Liver (tissue), 9 donors: ENCODE data around the gene SMAD7. TPM values are rescaled to one million over a fixed set of nuclear protein-coding genes. Genes with fewer than 3 reads are reported as not detected.

Source experiments
- DNase-seq: peaks from one replicate; pipeline ENCODE4 v3.0.0-alpha.2; 2017; ENCODE audit warnings: low spot score
- H3K27ac ChIP-seq, 2 donors: one replicate each; pipeline ENCODE4 v1.7.0; 2013; ENCODE audit warnings: inconsistent platforms in 2 of 2, low read length in 2 of 2, control low read depth in 1 of 2, low read depth in 1 of 2, mild to moderate bottlenecking in 1 of 2
- H3K27me3 ChIP-seq, 4 donors: one replicate each; pipeline versions ENCODE4 v1.6.1 to v1.7.0; 2013; ENCODE audit warnings: low read length in 3 of 4, inconsistent platforms in 1 of 4, mild to moderate bottlenecking in 1 of 4, moderate library complexity in 1 of 4; ENCODE audit not compliant: control insufficient read depth in 4 of 4, insufficient read depth in 4 of 4
- H3K36me3 ChIP-seq, 4 donors: one replicate each; pipeline versions ENCODE4 v1.6.1 to v1.7.0; 2013; ENCODE audit warnings: low read length in 3 of 4, mild to moderate bottlenecking in 3 of 4, low read depth in 1 of 4, moderate library complexity in 1 of 4; ENCODE audit not compliant: control insufficient read depth in 4 of 4, insufficient read depth in 3 of 4
- H3K4me1 ChIP-seq, 4 donors: one replicate each; pipeline versions ENCODE4 v1.6.1 to v1.7.0; 2013; ENCODE audit warnings: low read length in 3 of 4, mild to moderate bottlenecking in 3 of 4, moderate library complexity in 1 of 4; ENCODE audit not compliant: control insufficient read depth in 4 of 4, insufficient read depth in 4 of 4
- H3K4me3 ChIP-seq, 3 donors: one replicate each; pipeline versions ENCODE4 v1.6.1 to v1.7.0; 2013; ENCODE audit warnings: low read length in 3 of 3, control low read depth in 1 of 3, low read depth in 1 of 3, mild to moderate bottlenecking in 1 of 3
- H3K9ac ChIP-seq, 2 donors: one replicate each; pipeline ENCODE4 v1.7.0; 2013; ENCODE audit warnings: low read length in 2 of 2, mild to moderate bottlenecking in 2 of 2, moderate library complexity in 2 of 2, control low read depth in 1 of 2, low read depth in 1 of 2
- H3K9me3 ChIP-seq, 4 donors: one replicate each; pipeline versions ENCODE4 v1.6.1 to v1.7.0; 2013; ENCODE audit warnings: low read length in 3 of 4; ENCODE audit not compliant: control insufficient read depth in 4 of 4
- ATF3 ChIP-seq: IDR thresholded peaks from 2 replicates; pipeline ENCODE4 v1.6.1; 2016; ENCODE audit warnings: antibody characterized with exemption
- CTCF ChIP-seq: fragments of 150-350 bp; IDR thresholded peaks from 2 replicates; pipeline ENCODE4 v1.5.1; 2017; ENCODE audit warnings: improper control_type of control experiment, low read depth, low read length; ENCODE audit not compliant: missing input control
- EGR1 ChIP-seq, 2 donors: IDR thresholded peaks; 2 replicates each; pipeline ENCODE4 v1.6.1; 2016 to 2018; ENCODE audit warnings: antibody characterized with exemption in 2 of 2, low read depth in 2 of 2
- FOXA2 ChIP-seq: IDR thresholded peaks from 2 replicates; pipeline ENCODE4 v1.6.1; 2016; ENCODE audit warnings: antibody characterized with exemption
- GABPA ChIP-seq, 2 donors: IDR thresholded peaks in 1 of 2; conservative IDR thresholded peaks in 1 of 2; 2 replicates each; pipeline ENCODE4 v1.6.1; 2016; ENCODE audit warnings: antibody characterized with exemption in 2 of 2, mild to moderate bottlenecking in 1 of 2, moderate library complexity in 1 of 2
- HNF4A ChIP-seq, 2 donors: conservative IDR thresholded peaks; 2 replicates each; pipeline ENCODE4 v1.6.1; 2016; ENCODE audit warnings: antibody characterized with exemption in 2 of 2, mild to moderate bottlenecking in 2 of 2
- HNF4G ChIP-seq: IDR thresholded peaks from 2 replicates; pipeline ENCODE4 v1.6.1; 2016; ENCODE audit warnings: antibody characterized with exemption
- JUND ChIP-seq, 2 donors: IDR thresholded peaks; 2 replicates each; pipeline ENCODE4 v1.6.1; 2016; ENCODE audit warnings: antibody characterized with exemption in 2 of 2
- MAX ChIP-seq: IDR thresholded peaks from 2 replicates; pipeline ENCODE4 v1.6.1; 2016; ENCODE audit warnings: antibody characterized with exemption
- NR2F2 ChIP-seq: IDR thresholded peaks from 2 replicates; pipeline ENCODE4 v1.6.1; 2016; ENCODE audit warnings: antibody characterized with exemption
- RAD21 ChIP-seq, 2 donors: IDR thresholded peaks; 2 replicates each; pipeline ENCODE4 v1.6.1; 2016; ENCODE audit warnings: antibody characterized with exemption in 2 of 2, mild to moderate bottlenecking in 2 of 2
- REST ChIP-seq: IDR thresholded peaks from 2 replicates; pipeline ENCODE4 v1.6.1; 2016; ENCODE audit warnings: antibody characterized with exemption, mild to moderate bottlenecking
- RXRA ChIP-seq, 2 donors: IDR thresholded peaks; 2 replicates each; pipeline ENCODE4 v1.6.1; 2017 to 2018; ENCODE audit warnings: antibody characterized with exemption in 2 of 2, mild to moderate bottlenecking in 1 of 2
- SP1 ChIP-seq: IDR thresholded peaks from 2 replicates; pipeline ENCODE4 v1.6.1; 2018; ENCODE audit warnings: antibody characterized with exemption, mild to moderate bottlenecking
- TAF1 ChIP-seq: conservative IDR thresholded peaks from 2 replicates; pipeline ENCODE4 v1.6.1; 2016; ENCODE audit warnings: antibody characterized with exemption, mild to moderate bottlenecking
- YY1 ChIP-seq: IDR thresholded peaks from 2 replicates; pipeline ENCODE4 v1.6.1; 2016; ENCODE audit warnings: antibody characterized with exemption, mild to moderate bottlenecking
- WGBS: extraction: QIAGEN DNeasy Blood & Tissue Kit; methylation state at CpG from one replicate; pipeline ENCODE4 v1.1.7; 2013; 5-methylcytosine and 5-hydroxymethylcytosine counted together
- polyA plus RNA-seq, 2 donors: library from polyadenylated mRNA; stranded (reverse) in 1 of 2; unstranded in 1 of 2; fragments of 200-250 nt in 1 of 2; fragments of >200 nt in 1 of 2; fragmentation: Nextera tagmentation in 1 of 2; extraction: Ambion mirVana in 1 of 2; gene quantifications; one replicate each; pipeline versions ENCODE4 v1.2.1 to v1.2.3, GENCODE V29; 2013 to 2015
- total RNA-seq, 2 donors: library from RNA; depleted of rRNA; stranded (reverse); fragments of >200 nt; gene quantifications; one replicate each; pipeline ENCODE4 v1.2.3, GENCODE V29; 2014
- TF ChIP-seq, protein P1 (sequence below): IDR thresholded peaks from 2 replicates; pipeline ENCODE4 v1.6.1; 2016; ENCODE audit warnings: antibody characterized with exemption
- donor health status: healthy.
- donor health status: healthy.
- donor health status: healthy.
- donor health status: healthy.
- donor health status: healthy.

SMAD7 gene
- total and polyA plus RNA-seq, 4 donors = 3.2 to 11.8 (median 10.1) TPM

DNA sequence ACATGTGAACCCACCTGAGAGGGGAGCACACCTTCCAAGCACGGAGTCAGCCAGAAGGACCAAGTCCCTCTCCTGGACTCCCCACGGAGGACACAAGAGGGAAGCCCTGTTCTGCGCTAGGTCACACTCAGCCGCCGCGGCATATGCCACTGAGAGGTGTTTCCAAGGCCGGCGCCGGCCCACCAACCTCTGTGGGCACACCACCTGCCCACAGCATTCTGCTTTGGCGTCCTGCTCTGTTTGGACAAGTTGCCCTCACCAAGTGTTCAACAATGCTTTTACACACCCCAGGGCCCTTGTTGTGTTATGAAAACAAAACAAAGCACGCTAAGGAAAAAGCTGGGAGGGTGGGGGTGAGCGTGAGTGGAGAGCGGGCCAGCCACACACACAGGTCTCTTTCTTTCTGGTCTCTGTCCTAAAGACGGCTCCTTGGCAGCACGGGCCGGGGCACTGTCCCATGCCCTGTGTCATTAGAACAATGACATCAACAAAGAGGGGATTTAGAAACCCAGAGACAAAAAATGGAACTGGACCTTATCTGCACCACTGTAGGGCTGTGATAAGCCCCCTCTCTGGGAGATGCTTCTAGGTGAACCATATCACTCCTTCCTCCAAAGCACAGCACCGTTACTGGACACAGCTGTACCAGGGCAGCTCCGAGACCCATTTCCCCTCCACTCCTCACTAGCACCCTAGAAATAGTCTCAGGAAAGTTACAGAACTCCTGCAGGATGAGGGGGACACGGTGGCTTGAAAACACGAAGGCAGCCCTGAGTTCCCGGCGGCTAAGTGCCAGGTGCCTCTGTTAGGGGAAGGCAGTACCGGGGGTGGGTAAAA is 17.0 kb downstream of the SMAD7 start:
- H3K4me1 ChIP-seq = peaks cover 43 to 86% (median 72%) of the 10 kb centered on the region in 4 donors
- H3K27me3 ChIP-seq = no peaks in the 10 kb centered on the region
- no peak overlapping the region for H3K4me3 ChIP-seq
- H3K9me3 ChIP-seq = no peaks in the 10 kb centered on the region
- peaks cover 0 to 2% (median 0%) of the 10 kb centered on the region in 4 donors for H3K36me3 ChIP-seq
- DNase-seq = no peak
- TF ChIP-seq, protein P1, sequence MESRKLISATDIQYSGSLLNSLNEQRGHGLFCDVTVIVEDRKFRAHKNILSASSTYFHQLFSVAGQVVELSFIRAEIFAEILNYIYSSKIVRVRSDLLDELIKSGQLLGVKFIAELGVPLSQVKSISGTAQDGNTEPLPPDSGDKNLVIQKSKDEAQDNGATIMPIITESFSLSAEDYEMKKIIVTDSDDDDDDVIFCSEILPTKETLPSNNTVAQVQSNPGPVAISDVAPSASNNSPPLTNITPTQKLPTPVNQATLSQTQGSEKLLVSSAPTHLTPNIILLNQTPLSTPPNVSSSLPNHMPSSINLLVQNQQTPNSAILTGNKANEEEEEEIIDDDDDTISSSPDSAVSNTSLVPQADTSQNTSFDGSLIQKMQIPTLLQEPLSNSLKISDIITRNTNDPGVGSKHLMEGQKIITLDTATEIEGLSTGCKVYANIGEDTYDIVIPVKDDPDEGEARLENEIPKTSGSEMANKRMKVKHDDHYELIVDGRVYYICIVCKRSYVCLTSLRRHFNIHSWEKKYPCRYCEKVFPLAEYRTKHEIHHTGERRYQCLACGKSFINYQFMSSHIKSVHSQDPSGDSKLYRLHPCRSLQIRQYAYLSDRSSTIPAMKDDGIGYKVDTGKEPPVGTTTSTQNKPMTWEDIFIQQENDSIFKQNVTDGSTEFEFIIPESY = no peak
- no peak for TF ChIP-seq HNF4G
- no peak for TF ChIP-seq SP1
- no peak for TF ChIP-seq HNF4A (conservative IDR thresholded peaks at IDR 0.05)
- TF ChIP-seq YY1 = no peak
- TF ChIP-seq GABPA (IDR thresholded peaks at IDR 0.05 in 1 of 2, conservative IDR thresholded peaks at IDR 0.05 in 1 of 2) = no peak
- no peak for TF ChIP-seq RAD21 (IDR thresholded peaks at IDR 0.05)
- no peak for TF ChIP-seq RXRA (IDR thresholded peaks at IDR 0.05)
- no peak for TF ChIP-seq EGR1 (IDR thresholded peaks at IDR 0.05; ENCODE audit: low read depth in 2 of 2)
- no peak for TF ChIP-seq NR2F2
- TF ChIP-seq TAF1 = no peak
- TF ChIP-seq CTCF = no peak
- TF ChIP-seq ATF3 = no peak
- no peak for TF ChIP-seq JUND (IDR thresholded peaks at IDR 0.05)
- no peak for TF ChIP-seq FOXA2
- TF ChIP-seq MAX = no peak
- 80% methylated on average over 23 of the region's 23 CpGs for WGBS
- H3K27ac ChIP-seq = peak overlapping the region; percentile 53 to 73
- peak overlapping the region in 1 of 2 donors; percentile 11 for H3K9ac ChIP-seq

GRCh38 chr18:48932822-48933510 is 17.8 kb downstream of the SMAD7 start:
- peak overlapping the region; percentile 53 to 73 for H3K27ac ChIP-seq
- TF ChIP-seq SP1 (no peak), YY1 (no peak), HNF4G (no peak), NR2F2 (no peak), RAD21 (IDR thresholded peaks at IDR 0.05) (no peak), TAF1 (no peak), RXRA (IDR thresholded peaks at IDR 0.05) (no peak), REST (no peak), FOXA2 (no peak), EGR1 (IDR thresholded peaks at IDR 0.05; ENCODE audit: low read depth in 2 of 2) (no peak)
- TF ChIP-seq, protein P1 = no peak

More at GRCh38 chr18:48932822-48933510, 17.8 kb downstream of the SMAD7 start:
- no peaks in the 10 kb centered on the region for H3K9me3 ChIP-seq
- peaks cover 40 to 89% (median 79%) of the 10 kb centered on the region in 4 donors for H3K4me1 ChIP-seq
- WGBS = 71% methylated on average over 10 of the region's 10 CpGs
- no peaks in the 10 kb centered on the region for H3K36me3 ChIP-seq
- no peak overlapping the region for H3K4me3 ChIP-seq
- no peak for DNase-seq
- H3K9ac ChIP-seq = no peak overlapping the region
- H3K27me3 ChIP-seq = no peaks in the 10 kb centered on the region
